Mucosa of descending colon (tissue), 3 donors: ENCODE measurements around the gene VPS45. TPM values are rescaled to one million over a fixed set of nuclear protein-coding genes. Genes with fewer than 3 reads are reported as not detected.
A peak's percentile ranks its signal among the peaks of the same experiment; 100 is the strongest.

Source experiments
- ATAC-seq: fragments of 200-7000 bp; cut with Tn5 transposase; one replicate; pipeline ENCODE4 v1.9.1; 2020; ENCODE audit warnings: mild to moderate bottlenecking, moderate library complexity
- DNase-seq, 3 donors: peaks; one replicate each; pipeline ENCODE4 v3.0.0-alpha.2; 2020
- H3K36me3 ChIP-seq: fragments of 200-600 bp; one replicate; pipeline ENCODE4 v1.8.0; 2021; ENCODE audit warnings: low read depth, mild to moderate bottlenecking
- H3K4me1 ChIP-seq: fragments of 200-600 bp; one replicate; pipeline ENCODE4 v1.8.0; 2021; ENCODE audit warnings: low read depth, mild to moderate bottlenecking
- H3K4me3 ChIP-seq: fragments of 200-600 bp; one replicate; pipeline ENCODE4 v1.8.0; 2021; ENCODE audit warnings: mild to moderate bottlenecking
- H3K9me3 ChIP-seq: fragments of 200-600 bp; one replicate; pipeline ENCODE4 v1.8.0; 2021; ENCODE audit warnings: mild to moderate bottlenecking
- CTCF ChIP-seq: fragments of 200-600 bp; IDR thresholded peaks from one replicate; pipeline ENCODE4 v1.8.0; 2022; ENCODE audit warnings: antibody characterized with exemption, mild to moderate bottlenecking
- intact Hi-C, 2 donors: fragments of 100-400 bp; cut with DNase I in 1 of 2; cut with micrococcal nuclease in 1 of 2; formaldehyde crosslinking; loops; one replicate each; pipeline versions ENCODE4 v1.11.0 to v1.11.1; 2022; cut with DNase I, micrococcal nuclease
- total RNA-seq, 3 donors: library from RNA; stranded (reverse); fragmentation: NEBNext Ultra II Directional in 2 of 3; extraction: Animal tissue kit (Norgen Biotek cat#: 25700) in 2 of 3; gene quantifications; one replicate each; pipeline versions ENCODE4 v1.2.1 to v1.2.4, GENCODE V29; 2021 to 2023
- donor health status: DM: no; HTN: no; CAD: no; lungs with moderate emphysema.
- donor health status: DM: no; HTN: no; CAD: no.
- donor health status: DM: no; HTN: yes; CAD: no.

VPS45 gene
- total RNA-seq, 3 donors from 2014 or later: 28.3 to 43.4 (median 33.6) TPM

- peaks cover 5% of the 10 kb centered on the region for H3K36me3 ChIP-seq
Measured at GRCh38 chr1:150073516-150073915, 5.9 kb downstream of the VPS45 start.

GRCh38 chr1:150076066-150076465 lies 8.5 kb downstream of the VPS45 start:
- H3K9me3 ChIP-seq: no peaks in the 10 kb centered on the region
- ATAC-seq (peak; percentile 32), DNase-seq (no peak)
- H3K36me3 ChIP-seq: peaks cover 7% of the 10 kb centered on the region
- no peak overlapping the region for H3K4me3 ChIP-seq
- no peak for TF ChIP-seq CTCF
- H3K4me1 ChIP-seq: no peaks in the 10 kb centered on the region
- intact Hi-C loops: loop anchor here (10.0 kb wide), 1 partner anchor 89 kb away; no protein-coding TSS in a partner anchor

More at GRCh38 chr1:150073516-150073915, 5.9 kb downstream of the VPS45 start:
- ATAC-seq (no peak), DNase-seq (no peak)
- intact Hi-C loops: loop anchor here (10.0 kb wide), 1 partner anchor 91 kb away; no protein-coding TSS in a partner anchor
- Histone ChIP-seq H3K4me1 (no peaks in the 10 kb centered on the region), H3K4me3 (no peak overlapping the region), H3K9me3 (no peaks in the 10 kb centered on the region)
- no peak for TF ChIP-seq CTCF

GRCh38 chr1:150076985-150077384 lies 9.4 kb downstream of the VPS45 start:
- H3K9me3 ChIP-seq: no peaks in the 10 kb centered on the region
- no peaks in the 10 kb centered on the region for H3K4me1 ChIP-seq
- intact Hi-C loops: loop anchor here (10.0 kb wide), 1 partner anchor 88 kb away; no protein-coding TSS in a partner anchor
- TF ChIP-seq CTCF: no peak
- DNase-seq: no peak
- peaks cover 7% of the 10 kb centered on the region for H3K36me3 ChIP-seq
- no peak for ATAC-seq
- no peak overlapping the region for H3K4me3 ChIP-seq

GRCh38 chr1:150080784-150081183 lies 13.2 kb downstream of the VPS45 start:
- DNase-seq (no peak), ATAC-seq (no peak)
- no peak overlapping the region for H3K4me3 ChIP-seq
- H3K36me3 ChIP-seq: peaks cover 7% of the 10 kb centered on the region
- intact Hi-C loops: no loop called here
- H3K9me3 ChIP-seq: no peaks in the 10 kb centered on the region
- H3K4me1 ChIP-seq: no peaks in the 10 kb centered on the region
- TF ChIP-seq CTCF: no peak

GRCh38 chr1:150082494-150082893 lies 14.9 kb downstream of the VPS45 start:
- DNase-seq (no peak), ATAC-seq (no peak)
- Histone ChIP-seq H3K9me3 (no peaks in the 10 kb centered on the region), H3K4me3 (no peak overlapping the region), H3K36me3 (peaks cover 7% of the 10 kb centered on the region), H3K4me1 (no peaks in the 10 kb centered on the region)
- no peak for TF ChIP-seq CTCF
- intact Hi-C loops: no loop called here

GRCh38 chr1:150083907-150084306 lies 16.3 kb downstream of the VPS45 start:
- ATAC-seq: no peak
- H3K9me3 ChIP-seq: no peaks in the 10 kb centered on the region
- H3K4me3 ChIP-seq: no peak overlapping the region
- no peak for DNase-seq
- H3K4me1 ChIP-seq: no peaks in the 10 kb centered on the region
- intact Hi-C loops: no loop called here
- no peaks in the 10 kb centered on the region for H3K36me3 ChIP-seq
- no peak for TF ChIP-seq CTCF
